ENCODE measurements around the gene KIR2DL4.
"Not testable (repeated sequence)": the region's sequence is repeated elsewhere in the genome, so short reads cannot be mapped to it uniquely, and the experiment has no call there.

Gene KIR2DL4

DNA sequence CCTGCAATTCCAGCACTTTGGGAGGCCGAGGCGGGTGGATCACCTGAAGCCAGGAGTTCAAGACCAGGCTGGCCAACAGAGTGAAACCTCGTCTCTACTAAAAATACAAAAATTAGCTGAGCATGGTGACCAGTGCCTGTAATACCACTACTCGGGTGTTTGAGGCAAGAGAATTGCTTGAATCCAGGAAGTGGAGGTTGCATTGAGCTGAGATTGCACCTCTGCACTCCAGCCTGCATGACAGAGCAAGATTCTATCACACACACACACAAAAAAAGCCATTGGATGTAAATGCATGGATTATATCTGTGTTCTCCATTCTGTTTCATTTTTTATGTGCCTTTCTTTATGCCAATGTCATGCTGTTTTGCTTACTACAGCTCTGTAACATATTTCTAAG is 21.0 kb downstream of the KIR2DL4 start:
- not testable (repeated sequence) for H3K4me2 ChIP-seq (ENCODE audit: low read length); H3K4me3 ChIP-seq (ENCODE audit: low read length); DNase-seq; H2BK5ac ChIP-seq (ENCODE audit: low read length); H3K27me3 ChIP-seq (ENCODE audit: insufficient read depth, low read length, poor library complexity); H3K79me2 ChIP-seq (ENCODE audit: control insufficient read depth, insufficient read depth, low read length); H3K9ac ChIP-seq (ENCODE audit: low read length); H2AK5ac ChIP-seq (ENCODE audit: low read length); H3K4me1 ChIP-seq (ENCODE audit: control insufficient read depth, low read depth, low read length); H2BK15ac ChIP-seq (replicated peaks; ENCODE audit: low read depth); H3K79me1 ChIP-seq (ENCODE audit: low read length); H3K27ac ChIP-seq (ENCODE audit: low read depth, low read length); H3K56ac ChIP-seq (ENCODE audit: low read length); H4K8ac ChIP-seq (ENCODE audit: low read depth, low read length); H2BK120ac ChIP-seq (ENCODE audit: low read depth, low read length); H3K23ac ChIP-seq (ENCODE audit: low read length); H3K36me3 ChIP-seq (ENCODE audit: control insufficient read depth, insufficient read depth, low read length); H3K4ac ChIP-seq (ENCODE audit: low read depth, low read length); H3K18ac ChIP-seq (ENCODE audit: low read length); H4K5ac ChIP-seq (ENCODE audit: low read length)
- WGBS (ENCODE audit: extremely low coverage, insufficient coverage, low lambda C conversion rate) = no CpG with 5 or more reads among the region's 4 CpGs

DNA sequence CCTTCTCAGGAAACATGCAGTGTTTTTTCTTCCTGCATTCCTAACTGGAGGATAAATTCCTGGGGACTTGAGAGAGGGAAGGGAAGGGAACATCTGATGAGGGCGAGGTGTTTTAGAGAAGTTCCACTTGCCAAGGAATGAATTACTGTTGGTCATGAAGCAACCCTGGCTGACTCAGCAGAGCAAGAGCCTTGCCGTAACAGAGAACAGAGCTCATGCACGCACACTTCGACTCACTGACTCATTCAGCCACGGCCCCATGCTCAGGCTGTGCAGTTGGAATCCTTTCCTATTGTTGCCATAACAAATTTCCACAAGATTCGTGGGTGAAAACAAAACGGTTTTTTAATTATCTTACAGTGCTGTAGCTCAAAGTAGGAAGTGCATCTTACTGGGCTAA is 21.9 kb downstream of the KIR2DL4 start:
- not testable (repeated sequence) for H3K56ac ChIP-seq (ENCODE audit: low read length); H3K79me1 ChIP-seq (ENCODE audit: low read length); H3K36me3 ChIP-seq (ENCODE audit: control insufficient read depth, insufficient read depth, low read length); H3K27ac ChIP-seq (ENCODE audit: low read depth, low read length); H2BK15ac ChIP-seq (replicated peaks; ENCODE audit: low read depth); H3K4me2 ChIP-seq (ENCODE audit: low read length); H3K4ac ChIP-seq (ENCODE audit: low read depth, low read length); H4K5ac ChIP-seq (ENCODE audit: low read length); H2AK5ac ChIP-seq (ENCODE audit: low read length); H4K8ac ChIP-seq (ENCODE audit: low read depth, low read length); H2BK5ac ChIP-seq (ENCODE audit: low read length); H3K23ac ChIP-seq (ENCODE audit: low read length); H3K27me3 ChIP-seq (ENCODE audit: insufficient read depth, low read length, poor library complexity); H3K79me2 ChIP-seq (ENCODE audit: control insufficient read depth, insufficient read depth, low read length); H3K18ac ChIP-seq (ENCODE audit: low read length); DNase-seq; H3K4me1 ChIP-seq (ENCODE audit: control insufficient read depth, low read depth, low read length); H2BK120ac ChIP-seq (ENCODE audit: low read depth, low read length); H3K9ac ChIP-seq (ENCODE audit: low read length); H3K4me3 ChIP-seq (ENCODE audit: low read length)
- WGBS (ENCODE audit: extremely low coverage, insufficient coverage, low lambda C conversion rate) = no CpG with 5 or more reads among the region's 7 CpGs

DNA sequence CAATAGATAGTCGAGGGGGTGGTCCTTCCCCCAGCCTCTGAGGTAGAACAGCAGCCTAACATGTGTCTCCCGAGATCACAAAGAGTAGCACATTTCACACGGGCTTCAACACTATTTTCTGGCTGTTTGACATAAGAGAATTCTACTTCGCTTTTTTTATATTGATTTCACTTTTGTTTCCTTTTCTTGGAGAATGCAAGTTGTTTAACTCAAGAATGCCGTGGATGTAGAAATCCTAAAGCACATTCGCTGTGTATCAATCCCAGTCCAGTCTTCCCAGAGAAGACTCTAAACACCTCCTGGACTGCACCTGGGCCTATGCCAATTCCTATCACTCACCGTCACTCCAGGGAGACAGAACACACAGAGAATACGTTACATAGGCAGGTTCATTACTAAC is 24.7 kb downstream of the KIR2DL4 start:
- H3K9ac ChIP-seq (ENCODE audit: low read length); H3K4me1 ChIP-seq (ENCODE audit: control insufficient read depth, low read depth, low read length); H3K79me1 ChIP-seq (ENCODE audit: low read length); H4K5ac ChIP-seq (ENCODE audit: low read length); H3K79me2 ChIP-seq (ENCODE audit: control insufficient read depth, insufficient read depth, low read length); H3K27me3 ChIP-seq (ENCODE audit: insufficient read depth, low read length, poor library complexity); H3K36me3 ChIP-seq (ENCODE audit: control insufficient read depth, insufficient read depth, low read length); H3K27ac ChIP-seq (ENCODE audit: low read depth, low read length); H3K4me2 ChIP-seq (ENCODE audit: low read length); H3K56ac ChIP-seq (ENCODE audit: low read length); H2BK5ac ChIP-seq (ENCODE audit: low read length); DNase-seq; H3K4me3 ChIP-seq (ENCODE audit: low read length); H2AK5ac ChIP-seq (ENCODE audit: low read length); H3K23ac ChIP-seq (ENCODE audit: low read length); H4K8ac ChIP-seq (ENCODE audit: low read depth, low read length); H3K18ac ChIP-seq (ENCODE audit: low read length); H3K4ac ChIP-seq (ENCODE audit: low read depth, low read length); H2BK15ac ChIP-seq (replicated peaks; ENCODE audit: low read depth); H2BK120ac ChIP-seq (ENCODE audit: low read depth, low read length): not testable (repeated sequence)
- no CpG with 5 or more reads among the region's 8 CpGs for WGBS (ENCODE audit: extremely low coverage, insufficient coverage, low lambda C conversion rate)

DNA sequence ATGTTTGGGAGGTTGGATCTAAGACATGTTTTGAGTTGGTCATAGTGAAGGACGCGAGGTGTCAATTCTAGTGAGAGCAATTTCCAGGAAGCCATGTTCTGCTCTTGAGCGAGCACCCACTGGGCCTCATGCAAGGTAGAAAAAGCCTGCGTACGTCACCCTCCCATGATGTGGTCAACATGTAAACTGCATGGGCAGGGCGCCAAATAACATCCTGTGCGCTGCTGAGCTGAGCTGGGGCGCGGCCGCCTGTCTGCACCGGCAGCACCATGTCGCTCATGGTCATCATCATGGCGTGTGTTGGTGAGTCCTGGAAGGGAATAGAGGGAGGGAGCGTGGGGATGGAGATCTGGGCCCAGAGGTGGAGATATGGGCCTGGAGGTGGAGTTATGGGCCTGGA is 29.1 kb downstream of the KIR2DL4 start, which contains the start of gene KIR2DS4:
Gene KIR2DS4 (plus strand): TSS at position 181 of the 400 bp plus-strand sequence.
- no CpG with 5 or more reads among the region's 14 CpGs for WGBS (ENCODE audit: extremely low coverage, insufficient coverage, low lambda C conversion rate)
- H3K79me2 ChIP-seq (ENCODE audit: control insufficient read depth, insufficient read depth, low read length); H3K9ac ChIP-seq (ENCODE audit: low read length); H3K79me1 ChIP-seq (ENCODE audit: low read length); H4K8ac ChIP-seq (ENCODE audit: low read depth, low read length); H3K4ac ChIP-seq (ENCODE audit: low read depth, low read length); H2BK5ac ChIP-seq (ENCODE audit: low read length); H3K23ac ChIP-seq (ENCODE audit: low read length); H2AK5ac ChIP-seq (ENCODE audit: low read length); H4K5ac ChIP-seq (ENCODE audit: low read length); H3K18ac ChIP-seq (ENCODE audit: low read length); H3K27me3 ChIP-seq (ENCODE audit: insufficient read depth, low read length, poor library complexity); DNase-seq; H3K4me3 ChIP-seq (ENCODE audit: low read length); H3K36me3 ChIP-seq (ENCODE audit: control insufficient read depth, insufficient read depth, low read length); H2BK15ac ChIP-seq (replicated peaks; ENCODE audit: low read depth); H3K56ac ChIP-seq (ENCODE audit: low read length); H3K27ac ChIP-seq (ENCODE audit: low read depth, low read length); H2BK120ac ChIP-seq (ENCODE audit: low read depth, low read length); H3K4me1 ChIP-seq (ENCODE audit: control insufficient read depth, low read depth, low read length); H3K4me2 ChIP-seq (ENCODE audit: low read length): not testable (repeated sequence)

DNA sequence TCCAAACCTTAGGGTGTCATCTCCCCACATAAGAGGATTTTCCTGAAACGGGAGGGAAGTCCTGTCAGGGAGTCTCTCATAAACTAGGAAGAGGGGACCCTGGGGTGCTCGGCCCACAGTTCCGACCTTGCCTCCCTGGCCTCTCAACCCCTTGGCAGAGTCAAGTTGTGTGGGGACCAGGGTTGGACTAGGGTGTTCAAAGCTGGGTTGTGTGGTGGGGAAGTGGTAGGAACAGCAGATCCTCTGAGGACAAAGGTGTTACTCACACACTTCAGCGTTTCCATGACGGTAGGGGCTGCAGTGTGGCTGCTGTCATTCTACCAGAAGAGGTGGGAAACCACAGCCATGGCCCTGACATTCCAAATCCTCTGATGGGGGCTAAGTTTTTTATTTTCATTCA is 31.7 kb downstream of the KIR2DL4 start:
- H3K27ac ChIP-seq (ENCODE audit: low read depth, low read length); H3K23ac ChIP-seq (ENCODE audit: low read length); H3K9ac ChIP-seq (ENCODE audit: low read length); H3K79me1 ChIP-seq (ENCODE audit: low read length); H2BK5ac ChIP-seq (ENCODE audit: low read length); H3K4ac ChIP-seq (ENCODE audit: low read depth, low read length); H2BK120ac ChIP-seq (ENCODE audit: low read depth, low read length); H2BK15ac ChIP-seq (replicated peaks; ENCODE audit: low read depth); DNase-seq; H3K79me2 ChIP-seq (ENCODE audit: control insufficient read depth, insufficient read depth, low read length); H3K36me3 ChIP-seq (ENCODE audit: control insufficient read depth, insufficient read depth, low read length); H4K5ac ChIP-seq (ENCODE audit: low read length); H3K27me3 ChIP-seq (ENCODE audit: insufficient read depth, low read length, poor library complexity); H4K8ac ChIP-seq (ENCODE audit: low read depth, low read length); H3K18ac ChIP-seq (ENCODE audit: low read length); H3K56ac ChIP-seq (ENCODE audit: low read length); H2AK5ac ChIP-seq (ENCODE audit: low read length); H3K4me2 ChIP-seq (ENCODE audit: low read length); H3K4me3 ChIP-seq (ENCODE audit: low read length); H3K4me1 ChIP-seq (ENCODE audit: control insufficient read depth, low read depth, low read length): not testable (repeated sequence)
- WGBS (ENCODE audit: extremely low coverage, insufficient coverage, low lambda C conversion rate) = no CpG with 5 or more reads among the region's 5 CpGs

DNA sequence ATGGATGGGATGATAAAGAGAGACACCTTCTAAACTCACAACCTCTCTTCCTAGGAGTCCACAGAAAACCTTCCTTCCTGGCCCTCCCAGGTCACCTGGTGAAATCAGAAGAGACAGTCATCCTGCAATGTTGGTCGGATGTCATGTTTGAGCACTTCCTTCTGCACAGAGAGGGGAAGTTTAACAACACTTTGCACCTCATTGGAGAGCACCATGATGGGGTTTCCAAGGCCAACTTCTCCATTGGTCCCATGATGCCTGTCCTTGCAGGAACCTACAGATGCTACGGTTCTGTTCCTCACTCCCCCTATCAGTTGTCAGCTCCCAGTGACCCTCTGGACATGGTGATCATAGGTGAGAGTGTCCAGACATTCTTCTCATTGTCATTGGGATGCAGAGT is 34.1 kb downstream of the KIR2DL4 start:
- H4K8ac ChIP-seq (ENCODE audit: low read depth, low read length); H3K23ac ChIP-seq (ENCODE audit: low read length); H3K27ac ChIP-seq (ENCODE audit: low read depth, low read length); H3K18ac ChIP-seq (ENCODE audit: low read length); H3K56ac ChIP-seq (ENCODE audit: low read length); H3K79me2 ChIP-seq (ENCODE audit: control insufficient read depth, insufficient read depth, low read length); H3K4me3 ChIP-seq (ENCODE audit: low read length); H3K27me3 ChIP-seq (ENCODE audit: insufficient read depth, low read length, poor library complexity); H2AK5ac ChIP-seq (ENCODE audit: low read length); H3K4ac ChIP-seq (ENCODE audit: low read depth, low read length); H2BK120ac ChIP-seq (ENCODE audit: low read depth, low read length); H3K4me2 ChIP-seq (ENCODE audit: low read length); H2BK5ac ChIP-seq (ENCODE audit: low read length); H3K36me3 ChIP-seq (ENCODE audit: control insufficient read depth, insufficient read depth, low read length); H3K4me1 ChIP-seq (ENCODE audit: control insufficient read depth, low read depth, low read length); H3K79me1 ChIP-seq (ENCODE audit: low read length); H3K9ac ChIP-seq (ENCODE audit: low read length); H2BK15ac ChIP-seq (replicated peaks; ENCODE audit: low read depth); DNase-seq; H4K5ac ChIP-seq (ENCODE audit: low read length): not testable (repeated sequence)
- WGBS (ENCODE audit: extremely low coverage, insufficient coverage, low lambda C conversion rate) = no CpG with 5 or more reads among the region's 2 CpGs
